ENCODE results near the gene RHOG.

GRCh38 chr11:3783611-3784010, 57.1 kb downstream of the RHOG start:
- TF ChIP-seq POLR2A (IDR thresholded peaks at IDR 0.05), result no peak
- TF ChIP-seq CTCF (IDR thresholded peaks at IDR 0.05), result no peak
